HG03469 (cell line): ENCODE results near the gene STK39.
"Not testable (repeated sequence)": the region's sequence is repeated elsewhere in the genome, so short reads cannot be mapped to it uniquely, and the experiment has no call there.

Experiments used
- ATAC-seq: cut with Tn5 transposase; IDR thresholded peaks from one replicate; pipeline ENCODE4 v1.9.1; 2021; ENCODE audit warnings: mild to moderate bottlenecking, moderate library complexity, moderate number of reproducible peaks; ENCODE audit not compliant: unreplicated experiment

Gene STK39

GRCh38 chr2:168105127-168105683, 142.2 kb downstream of the STK39 start:
- no peak for ATAC-seq

GRCh38 chr2:168097431-168097830, 150.0 kb downstream of the STK39 start:
- ATAC-seq = no peak

GRCh38 chr2:168096158-168096557, 151.2 kb downstream of the STK39 start:
- ATAC-seq = no peak

GRCh38 chr2:168091986-168092385, 155.4 kb downstream of the STK39 start:
- ATAC-seq = no peak

GRCh38 chr2:168090366-168091135, 156.8 kb downstream of the STK39 start:
- ATAC-seq = peak; percentile 91

GRCh38 chr2:168089200-168089599, 158.2 kb downstream of the STK39 start:
- no peak for ATAC-seq

- ATAC-seq = no peak
Measured at GRCh38 chr2:168087401-168087800, 160.0 kb downstream of the STK39 start.

- no peak for ATAC-seq
Measured at GRCh38 chr2:168086851-168087250, 160.5 kb downstream of the STK39 start.

- ATAC-seq = no peak
Measured at GRCh38 chr2:168085801-168086361, 161.5 kb downstream of the STK39 start.

GRCh38 chr2:168084288-168084687, 163.1 kb downstream of the STK39 start:
- no peak for ATAC-seq

- ATAC-seq = not testable (repeated sequence)
Measured at GRCh38 chr2:168081452-168081851, 165.9 kb downstream of the STK39 start.

- ATAC-seq = no peak
Measured at GRCh38 chr2:168079236-168079635, 168.2 kb downstream of the STK39 start.

- ATAC-seq = no peak
Measured at GRCh38 chr2:168076731-168077130, 170.7 kb downstream of the STK39 start.

- ATAC-seq = no peak
Measured at GRCh38 chr2:168075446-168075845, 171.9 kb downstream of the STK39 start.

GRCh38 chr2:168072626-168073303, 174.6 kb downstream of the STK39 start:
- ATAC-seq = no peak

- no peak for ATAC-seq
Measured at GRCh38 chr2:168064011-168064998, 183.1 kb downstream of the STK39 start.

GRCh38 chr2:168062936-168063335, 184.5 kb downstream of the STK39 start:
- ATAC-seq = no peak

- ATAC-seq = no peak
Measured at GRCh38 chr2:168062054-168062453, 185.3 kb downstream of the STK39 start.

- no peak for ATAC-seq
Measured at GRCh38 chr2:168060986-168061750, 186.2 kb downstream of the STK39 start.

- ATAC-seq = no peak
Measured at GRCh38 chr2:168059758-168060157, 187.6 kb downstream of the STK39 start.
